HG03439 (cell line): ENCODE results near the gene ALKBH5.

Source experiments
- ATAC-seq: cut with Tn5 transposase; IDR thresholded peaks from one replicate; pipeline ENCODE4 v1.9.1; 2021; ENCODE audit warnings: mild to moderate bottlenecking, moderate library complexity; ENCODE audit not compliant: unreplicated experiment

The ALKBH5 gene

GRCh38 chr17:18184143-18185031 lies 759 bp downstream of the ALKBH5 start:
- ATAC-seq, result peak; percentile 14

GRCh38 chr17:18185391-18185790 lies 1.8 kb downstream of the ALKBH5 start:
- no peak for ATAC-seq

- no peak for ATAC-seq
These were observed 2.4 kb downstream of the ALKBH5 start for GRCh38 chr17:18185832-18186626.

GRCh38 chr17:18186627-18186982 lies 3.0 kb downstream of the ALKBH5 start:
- no peak for ATAC-seq

- no peak for ATAC-seq
These were observed 3.6 kb downstream of the ALKBH5 start for GRCh38 chr17:18187226-18187625.

GRCh38 chr17:18187821-18188761 lies 4.5 kb downstream of the ALKBH5 start:
- no peak for ATAC-seq

- ATAC-seq, result no peak
These were observed 7.1 kb downstream of the ALKBH5 start for GRCh38 chr17:18190628-18191235.

- no peak for ATAC-seq
These were observed 7.6 kb downstream of the ALKBH5 start for GRCh38 chr17:18191236-18191667.

GRCh38 chr17:18191967-18192366 lies 8.3 kb downstream of the ALKBH5 start:
- ATAC-seq, result no peak

- no peak for ATAC-seq
These were observed 10.8 kb downstream of the ALKBH5 start for GRCh38 chr17:18194394-18194793.

GRCh38 chr17:18194804-18195203 lies 11.2 kb downstream of the ALKBH5 start:
- ATAC-seq, result no peak

GRCh38 chr17:18195246-18195645 lies 11.6 kb downstream of the ALKBH5 start:
- ATAC-seq, result no peak

GRCh38 chr17:18197535-18198194 lies 14.0 kb downstream of the ALKBH5 start:
- no peak for ATAC-seq

- ATAC-seq, result no peak
These were observed 14.9 kb downstream of the ALKBH5 start for GRCh38 chr17:18198530-18198929.

GRCh38 chr17:18201108-18201507 lies 17.5 kb downstream of the ALKBH5 start:
- ATAC-seq, result no peak

GRCh38 chr17:18203308-18203707 lies 19.7 kb downstream of the ALKBH5 start:
- ATAC-seq, result no peak

- ATAC-seq, result no peak
These were observed 22.2 kb downstream of the ALKBH5 start for GRCh38 chr17:18205861-18206260.

- no peak for ATAC-seq
These were observed 23.3 kb downstream of the ALKBH5 start for GRCh38 chr17:18206962-18207361.

GRCh38 chr17:18208092-18208491 lies 24.5 kb downstream of the ALKBH5 start:
- ATAC-seq, result no peak
